Transverse colon (tissue), 4 donors: ENCODE data around the gene VWA8.

Source experiments
- CTCF ChIP-seq, 5 experiments: fragments of 200-600 bp in 3 of 5; fragments of 450-650 bp in 2 of 5; sonication (generic) in 3 of 5; IDR thresholded peaks; 1 replicate in 2 of 5; 2 replicates in 3 of 5; pipeline ENCODE4 v1.5.1; 2016 to 2017; ENCODE audit warnings: antibody characterized with exemption in 5 of 5, inconsistent platforms in 3 of 5, mild to moderate bottlenecking in 2 of 5, moderate library complexity in 1 of 5
- EP300 ChIP-seq: sonication (generic); formaldehyde crosslinking; IDR thresholded peaks from one replicate; pipeline ENCODE4 v1.6.1; 2017; ENCODE audit warnings: antibody characterized with exemption, low read depth
- POLR2A ChIP-seq: fragments of 450-650 bp; IDR thresholded peaks from one replicate; pipeline ENCODE4 v1.6.1; 2016; ENCODE audit warnings: antibody characterized with exemption, mild to moderate bottlenecking, moderate library complexity
- POLR2AphosphoS5 ChIP-seq, 3 donors: sonication (generic); formaldehyde crosslinking; IDR thresholded peaks; one replicate each; pipeline ENCODE4 v1.6.1; 2016; ENCODE audit warnings: antibody characterized with exemption in 3 of 3

- TF ChIP-seq CTCF (IDR thresholded peaks at IDR 0.05) (no peak), POLR2A (no peak), POLR2AphosphoS5 (IDR thresholded peaks at IDR 0.05) (no peak), EP300 (no peak)
These were observed 12.4 kb upstream of the VWA8 start for GRCh38 chr13:41973247-41973741.
